GM23338 (cell line): ENCODE results near the gene ARL2. TPM values are rescaled to one million over a fixed set of nuclear protein-coding genes. Genes with fewer than 3 reads are reported as not detected.

Source experiments
- ATAC-seq: fragments of 200-7000 bp; cut with Tn5 transposase; 3 replicates; pipeline ENCODE4 v1.9.1; 2020
- DNase-seq: peaks from one replicate; pipeline ENCODE4 v3.0.0-alpha.2; 2015; ENCODE audit warnings: low spot score
- H2AFZ ChIP-seq: fragments of 200-600 bp; sonication (generic); 2 replicates; pipeline ENCODE4 v1.8.0; 2016; ENCODE audit warnings: antibody characterized with exemption, mild to moderate bottlenecking, moderate library complexity
- H3F3A ChIP-seq: fragments of 200-600 bp; sonication (generic); replicated peaks from 2 replicates; pipeline ENCODE4 v1.8.0; 2017; ENCODE audit warnings: antibody characterized with exemption, mixed run types, low read depth
- H3K27ac ChIP-seq: fragments of 200-600 bp; sonication (generic); 2 replicates; pipeline ENCODE4 v1.6.1; 2016; ENCODE audit warnings: low read depth
- H3K27me3 ChIP-seq: fragments of 200-600 bp; sonication (generic); 2 replicates; pipeline ENCODE4 v1.8.0; 2016; ENCODE audit warnings: mild to moderate bottlenecking, mixed run types, moderate library complexity; ENCODE audit not compliant: insufficient read depth
- H3K36me3 ChIP-seq: fragments of 200-600 bp; sonication (generic); 2 replicates; pipeline ENCODE4 v1.8.0; 2016; ENCODE audit warnings: mild to moderate bottlenecking; ENCODE audit not compliant: insufficient read depth
- H3K4me1 ChIP-seq: fragments of 200-600 bp; sonication (generic); 2 replicates; pipeline ENCODE4 v1.8.0; 2016; ENCODE audit warnings: mild to moderate bottlenecking, moderate library complexity; ENCODE audit not compliant: insufficient read depth
- H3K4me2 ChIP-seq: fragments of 200-600 bp; sonication (generic); 2 replicates; pipeline ENCODE4 v1.7.1; 2017; ENCODE audit warnings: mixed run types
- H3K4me3 ChIP-seq: fragments of 200-600 bp; sonication (generic); 2 replicates; pipeline ENCODE4 v1.6.1; 2016; ENCODE audit warnings: mixed run types
- H3K79me2 ChIP-seq: fragments of 200-600 bp; sonication (generic); replicated peaks from 2 replicates; pipeline ENCODE4 v1.8.0; 2017; ENCODE audit warnings: mild to moderate bottlenecking; ENCODE audit not compliant: insufficient read depth
- H3K9me2 ChIP-seq: fragments of 200-600 bp; sonication (generic); 2 replicates; pipeline ENCODE4 v1.8.0; 2017; ENCODE audit not compliant: insufficient read depth
- H4K20me1 ChIP-seq: fragments of 200-600 bp; sonication (generic); replicated peaks from 2 replicates; pipeline ENCODE4 v1.8.0; 2017; ENCODE audit warnings: mild to moderate bottlenecking; ENCODE audit not compliant: insufficient read depth
- H3K27ac Mint-ChIP-seq: 2 replicates; pipeline ENCODE4 v1.8.0; 2020; ENCODE audit warnings: inconsistent platforms, mild to moderate bottlenecking, moderate library complexity, mixed read lengths
- H3K27me3 Mint-ChIP-seq: 3 replicates; pipeline ENCODE4 v1.8.0; 2022; ENCODE audit warnings: low read depth, mild to moderate bottlenecking, moderate library complexity, mixed read lengths, inconsistent platforms; ENCODE audit not compliant: insufficient read depth, poor library complexity
- H3K36me3 Mint-ChIP-seq: 3 replicates; pipeline ENCODE4 v1.8.0; 2021; ENCODE audit warnings: low read depth, mild to moderate bottlenecking, inconsistent platforms, moderate library complexity, mixed read lengths
- H3K4me1 Mint-ChIP-seq: 3 replicates; pipeline ENCODE4 v1.8.0; 2020; ENCODE audit warnings: mild to moderate bottlenecking, inconsistent platforms, mixed read lengths
- H3K4me3 Mint-ChIP-seq: 3 replicates; pipeline ENCODE4 v1.8.0; 2021; ENCODE audit warnings: moderate library complexity, mild to moderate bottlenecking, inconsistent platforms, mixed read lengths
- H3K9me3 Mint-ChIP-seq: 3 replicates; pipeline ENCODE4 v1.8.0; 2020; ENCODE audit warnings: moderate library complexity, mild to moderate bottlenecking, inconsistent platforms, mixed read lengths
- CREB1 ChIP-seq: fragments of 250-450 bp; sonication (Bioruptor Pico); IDR thresholded peaks from 2 replicates; pipeline ENCODE4 v1.5.0; 2020; ENCODE audit warnings: low read depth, mild to moderate bottlenecking, moderate library complexity
- CTCF ChIP-seq, 2 experiments: fragments of 200-600 bp in 1 of 2; sonication (generic) in 1 of 2; conservative IDR thresholded peaks; 2 replicates each; pipeline versions ENCODE4 v1.5.1 to v1.6.1; 2016 to 2017; ENCODE audit warnings: antibody characterized with exemption in 2 of 2, low read depth in 2 of 2, mild to moderate bottlenecking in 2 of 2, moderate library complexity in 1 of 2
- ETS1 ChIP-seq: IDR thresholded peaks from 2 replicates; pipeline ENCODE4 v1.6.1; 2016; ENCODE audit warnings: antibody characterized with exemption
- EZH2 ChIP-seq: fragments of 200-600 bp; sonication (generic); IDR thresholded peaks from one replicate; pipeline ENCODE4 v1.8.0; 2017; ENCODE audit warnings: antibody characterized with exemption, mild to moderate bottlenecking, low read depth; ENCODE audit not compliant: unreplicated experiment
- EZH2phosphoT487 ChIP-seq: fragments of 200-600 bp; sonication (generic); IDR thresholded peaks from one replicate; pipeline ENCODE4 v1.8.1; 2018; ENCODE audit warnings: antibody characterized with exemption; ENCODE audit not compliant: unreplicated experiment
- JUNB ChIP-seq: IDR thresholded peaks from one replicate; pipeline ENCODE4 v1.6.1; 2016; ENCODE audit warnings: antibody characterized with exemption; ENCODE audit not compliant: unreplicated experiment
- NANOG ChIP-seq: IDR thresholded peaks from 2 replicates; pipeline ENCODE4 v1.6.1; 2016; ENCODE audit warnings: antibody characterized with exemption, borderline replicate concordance
- POLR2AphosphoS5 ChIP-seq: IDR thresholded peaks from 2 replicates; pipeline ENCODE4 v1.6.1; 2016; ENCODE audit warnings: antibody characterized with exemption, low read depth
- REST ChIP-seq: IDR thresholded peaks from one replicate; pipeline ENCODE4 v1.6.1; 2018; ENCODE audit warnings: antibody characterized with exemption; ENCODE audit not compliant: unreplicated experiment
- STAT1 ChIP-seq: IDR thresholded peaks from one replicate; pipeline ENCODE4 v1.6.1; 2016; ENCODE audit warnings: antibody characterized with exemption; ENCODE audit not compliant: unreplicated experiment
- ZNF114 ChIP-seq: fragments of 250-450 bp; sonication (Bioruptor Pico); IDR thresholded peaks from 2 replicates; pipeline ENCODE4 v1.5.0; 2020; ENCODE audit warnings: mild to moderate bottlenecking, moderate library complexity
- ZNF331 ChIP-seq: fragments of 250-450 bp; sonication (Bioruptor Pico); IDR thresholded peaks from 2 replicates; pipeline ENCODE4 v1.5.0; 2020; ENCODE audit warnings: low read depth, mild to moderate bottlenecking, moderate library complexity
- ZNF462 ChIP-seq: fragments of 250-450 bp; sonication (Bioruptor Pico); IDR thresholded peaks from 2 replicates; pipeline ENCODE4 v1.5.0; 2020; ENCODE audit warnings: mild to moderate bottlenecking, moderate library complexity
- polyA plus RNA-seq: library from polyadenylated mRNA; unstranded; fragments of >200 nt; fragmentation: Nextera tagmentation; extraction: Ambion mirVana; gene quantifications from 2 replicates; pipeline ENCODE4 v1.2.1, GENCODE V29; 2016
- total RNA-seq: library from RNA; depleted of rRNA; stranded (reverse); fragments of >200 nt; shearing (Covaris generic); gene quantifications from 2 replicates; pipeline ENCODE4 v1.2.3, GENCODE V29; 2014

Gene ARL2
- total and polyA plus RNA-seq, 2 experiments from 2014 or later, result 193 to 236 TPM

GRCh38 chr11:65008873-65009272 lies 5.1 kb upstream of the ARL2 start:
- Histone ChIP-seq H3K9me2 (no peaks in the 10 kb centered on the region), H3K79me2 (no peaks in the 10 kb centered on the region), H3F3A (peaks cover 7% of the 10 kb centered on the region; the same call in 1 of the 2 replicates), H3K27me3 (no peaks in the 10 kb centered on the region), H3K4me1 (no peaks in the 10 kb centered on the region), H4K20me1 (no peaks in the 10 kb centered on the region), H2AFZ (no peak overlapping the region), H3K4me3 (no peak overlapping the region), H3K36me3 (no peaks in the 10 kb centered on the region), H3K27ac (no peak overlapping the region), H3K4me2 (no peak overlapping the region)
- Mint-ChIP-seq H3K27ac (no peak overlapping the region), H3K4me3 (no peak overlapping the region), H3K36me3 (no peaks in the 10 kb centered on the region), H3K9me3 (no peaks in the 10 kb centered on the region), H3K4me1 (peaks cover 7% of the 10 kb centered on the region; the same call in 2 of the 3 replicates), H3K27me3 (peaks cover 12% of the 10 kb centered on the region)
- ATAC-seq (no peak), DNase-seq (no peak)
- no peak for TF ChIP-seq CTCF (conservative IDR thresholded peaks at IDR 0.05; ENCODE audit: low read depth in 2 of 2)
- TF ChIP-seq POLR2AphosphoS5, result no peak
- TF ChIP-seq JUNB, result no peak
- TF ChIP-seq ZNF462, result no peak
- no peak for TF ChIP-seq ZNF331 (CRISPR knock-in tag)
- TF ChIP-seq ETS1, result no peak
- TF ChIP-seq CREB1 (CRISPR knock-in tag), result no peak
- TF ChIP-seq ZNF114 (CRISPR knock-in tag), result no peak
- no peak for TF ChIP-seq REST
- no peak for TF ChIP-seq EZH2
- no peak for TF ChIP-seq EZH2phosphoT487
- no peak for TF ChIP-seq STAT1
- TF ChIP-seq NANOG, result no peak
